ENCODE data around the gene MACC1. TPM values are rescaled to one million over a fixed set of nuclear protein-coding genes. Genes with fewer than 3 reads are reported as not detected.

MACC1 gene
- total RNA-seq, 2 donors from 2014 or later, result 15.2 to 16.6 TPM

- DNase-seq (no peak), ATAC-seq (no peak)
- Histone ChIP-seq H3K27me3 (no peaks in the 10 kb centered on the region), H3K36me3 (replicated peaks in 1 of 2; ENCODE audit: insufficient read depth in 1 of 2, low read depth in 2 of 2) (no peaks in the 10 kb centered on the region), H3K9me3 (no peaks in the 10 kb centered on the region), H3K4me1 (no peaks in the 10 kb centered on the region), H3K4me3 (no peak overlapping the region), H3K27ac (no peak overlapping the region)
- intact Hi-C loops (cut with DNase I), result no loop called here
- TF ChIP-seq CTCF (IDR thresholded peaks at IDR 0.05), result no peak
- no peak for TF ChIP-seq POLR2A (IDR thresholded peaks at IDR 0.05)
- 95 to 100% methylated on average over 1 of the region's 1 CpG for WGBS, 2 donors
These were observed 15.7 kb upstream of the MACC1 start for GRCh38 chr7:20232848-20233247.

GRCh38 chr7:20229646-20230500 is 12.7 kb upstream of the MACC1 start:
- ATAC-seq (peak; percentile 70), DNase-seq (no peak)
- intact Hi-C loops (cut with DNase I), result no loop called here
- no peak overlapping the region for H3K4me3 ChIP-seq
- H3K27ac ChIP-seq, result no peak overlapping the region
- TF ChIP-seq POLR2A (IDR thresholded peaks at IDR 0.05), result no peak
- TF ChIP-seq CTCF (IDR thresholded peaks at IDR 0.05), result no peak
- H3K9me3 ChIP-seq, result no peaks in the 10 kb centered on the region
- H3K36me3 ChIP-seq (replicated peaks in 1 of 2; ENCODE audit: insufficient read depth in 1 of 2, low read depth in 2 of 2), result no peaks in the 10 kb centered on the region
- H3K27me3 ChIP-seq, result no peaks in the 10 kb centered on the region
- H3K4me1 ChIP-seq, result no peaks in the 10 kb centered on the region
- WGBS, 2 donors, result 66 to 76% methylated on average over 7 of the region's 7 CpGs

GRCh38 chr7:20229081-20229480 is 11.9 kb upstream of the MACC1 start:
- intact Hi-C loops (cut with DNase I), result no loop called here
- H3K9me3 ChIP-seq, result no peaks in the 10 kb centered on the region
- H3K27ac ChIP-seq, result no peak overlapping the region
- no peaks in the 10 kb centered on the region for H3K36me3 ChIP-seq (replicated peaks in 1 of 2; ENCODE audit: insufficient read depth in 1 of 2, low read depth in 2 of 2)
- TF ChIP-seq POLR2A (IDR thresholded peaks at IDR 0.05) (no peak), CTCF (IDR thresholded peaks at IDR 0.05) (no peak)
- no peaks in the 10 kb centered on the region for H3K27me3 ChIP-seq
- ATAC-seq (no peak), DNase-seq (no peak)
- no peaks in the 10 kb centered on the region for H3K4me1 ChIP-seq
- 72 to 74% methylated on average over 3 of the region's 3 CpGs for WGBS, 2 donors
- H3K4me3 ChIP-seq, result no peak overlapping the region

GRCh38 chr7:20228654-20229053 is 11.5 kb upstream of the MACC1 start:
- Histone ChIP-seq H3K9me3 (no peaks in the 10 kb centered on the region), H3K36me3 (replicated peaks in 1 of 2; ENCODE audit: insufficient read depth in 1 of 2, low read depth in 2 of 2) (no peaks in the 10 kb centered on the region), H3K27ac (no peak overlapping the region), H3K4me3 (no peak overlapping the region), H3K27me3 (no peaks in the 10 kb centered on the region), H3K4me1 (no peaks in the 10 kb centered on the region)
- intact Hi-C loops (cut with DNase I), result no loop called here
- ATAC-seq, result no peak
- no peak for DNase-seq
- TF ChIP-seq CTCF (IDR thresholded peaks at IDR 0.05), result no peak
- no peak for TF ChIP-seq POLR2A (IDR thresholded peaks at IDR 0.05)

GRCh38 chr7:20227291-20227795 is 10.2 kb upstream of the MACC1 start:
- 81 to 89% methylated on average over 2 of the region's 2 CpGs for WGBS, 2 donors
- Histone ChIP-seq H3K9me3 (no peaks in the 10 kb centered on the region), H3K36me3 (replicated peaks in 1 of 2; ENCODE audit: insufficient read depth in 1 of 2, low read depth in 2 of 2) (no peaks in the 10 kb centered on the region), H3K4me1 (no peaks in the 10 kb centered on the region), H3K27me3 (no peaks in the 10 kb centered on the region), H3K4me3 (no peak overlapping the region), H3K27ac (no peak overlapping the region)
- DNase-seq, result no peak
- intact Hi-C loops (cut with DNase I), result no loop called here
- no peak for ATAC-seq
- TF ChIP-seq POLR2A (IDR thresholded peaks at IDR 0.05) (no peak), CTCF (IDR thresholded peaks at IDR 0.05) (no peak)

All from body of pancreas (tissue), 4 donors.